Naive thymus-derived CD4-positive, alpha-beta T cell (primary cell): ENCODE data around the gene ADAMTS13. TPM values are rescaled to one million over a fixed set of nuclear protein-coding genes. Genes with fewer than 3 reads are reported as not detected.
A peak's percentile ranks its signal among the peaks of the same experiment; 100 is the strongest.

Source experiments
- ATAC-seq: fragments of 150-1000 bp; cut with Tn5 transposase; 2 replicates; pipeline ENCODE4 v1.10.0; 2021; ENCODE audit warnings: mild to moderate bottlenecking, moderate library complexity
- CTCF ChIA-PET: fragments of 350-600 bp; sonication (Branson Sonifier 250); formaldehyde crosslinking; loops from one replicate; lab custom pipeline; 2021; ENCODE audit warnings: antibody characterized with exemption; lab: Charles Lee
- POLR2A ChIA-PET: fragments of 350-600 bp; sonication (Branson Sonifier 250); formaldehyde crosslinking; loops from one replicate; lab custom pipeline; 2021; ENCODE audit warnings: antibody characterized with exemption, inconsistent platforms; lab: Charles Lee
- DNase-seq, 9 donors: peaks; one replicate each; pipeline versions ENCODE4 v3.0.0 to v3.0.0-alpha.2; 2020 to 2022; ENCODE audit warnings: mixed read lengths in 1 of 9
- H3K27ac ChIP-seq: one replicate; pipeline ENCODE4 v1.7.0; 2013; ENCODE audit warnings: mild to moderate bottlenecking, low read depth, low read length, moderate library complexity
- H3K27me3 ChIP-seq, 2 donors: one replicate each; pipeline ENCODE4 v1.7.0; 2013; ENCODE audit warnings: low read length in 2 of 2, mild to moderate bottlenecking in 2 of 2, moderate library complexity in 2 of 2; ENCODE audit not compliant: control insufficient read depth in 2 of 2, insufficient read depth in 2 of 2
- H3K36me3 ChIP-seq, 3 experiments: 1 replicate in 2 of 3; 2 replicates in 1 of 3; pipeline ENCODE4 v1.7.0; 2013; ENCODE audit warnings: low read length in 3 of 3, mild to moderate bottlenecking in 3 of 3, moderate library complexity in 1 of 3; ENCODE audit not compliant: insufficient read depth in 3 of 3, control insufficient read depth in 2 of 3
- H3K4me1 ChIP-seq, 2 donors: one replicate each; pipeline ENCODE4 v1.7.0; 2013; ENCODE audit warnings: low read length in 2 of 2, mild to moderate bottlenecking in 2 of 2, moderate library complexity in 1 of 2; ENCODE audit not compliant: control insufficient read depth in 2 of 2, insufficient read depth in 2 of 2
- H3K4me3 ChIP-seq: 2 replicates; pipeline ENCODE4 v1.7.0; 2013; ENCODE audit warnings: mild to moderate bottlenecking, low read length
- H3K9me3 ChIP-seq, 3 experiments: 1 replicate in 2 of 3; 2 replicates in 1 of 3; pipeline ENCODE4 v1.7.0; 2013; ENCODE audit warnings: low read length in 3 of 3; ENCODE audit not compliant: control insufficient read depth in 2 of 3
- H3K27ac Mint-ChIP-seq, 9 donors: one replicate each; pipeline ENCODE4 v1.8.0; 2020 to 2022; ENCODE audit warnings: mixed read lengths in 9 of 9, mild to moderate bottlenecking in 8 of 9, moderate library complexity in 5 of 9, inconsistent platforms in 2 of 9
- H3K27me3 Mint-ChIP-seq, 5 donors: one replicate each; pipeline ENCODE4 v1.8.0; 2021 to 2022; ENCODE audit warnings: mixed read lengths in 5 of 5, mild to moderate bottlenecking in 1 of 5
- H3K36me3 Mint-ChIP-seq, 5 donors: one replicate each; pipeline ENCODE4 v1.8.0; 2020 to 2022; ENCODE audit warnings: mixed read lengths in 5 of 5, mild to moderate bottlenecking in 3 of 5, inconsistent platforms in 1 of 5
- H3K4me1 Mint-ChIP-seq, 7 donors: one replicate each; pipeline ENCODE4 v1.8.0; 2020 to 2022; ENCODE audit warnings: mixed read lengths in 7 of 7, mild to moderate bottlenecking in 3 of 7, inconsistent platforms in 1 of 7
- H3K4me3 Mint-ChIP-seq, 10 donors: one replicate each; pipeline ENCODE4 v1.8.0; 2020 to 2022; ENCODE audit warnings: mild to moderate bottlenecking in 10 of 10, mixed read lengths in 10 of 10, moderate library complexity in 6 of 10, inconsistent platforms in 2 of 10
- H3K9me3 Mint-ChIP-seq, 11 donors: one replicate each; pipeline ENCODE4 v1.8.0; 2020 to 2022; ENCODE audit warnings: mixed read lengths in 11 of 11, mild to moderate bottlenecking in 4 of 11, inconsistent platforms in 1 of 11, moderate library complexity in 1 of 11
- intact Hi-C, 2 donors: fragments of 100-400 bp; cut with micrococcal nuclease; formaldehyde crosslinking; loops; one replicate each; pipeline ENCODE4 v1.15.1; 2023
- polyA plus RNA-seq, 2 donors: library from polyadenylated mRNA; unstranded; fragments of 300-500 nt; fragmentation: Illumina TruSeq; gene quantifications; one replicate each; pipeline ENCODE4 v1.2.3, GENCODE V29; 2021
- total RNA-seq, 6 experiments: library from RNA in 5 of 6; stranded (reverse) in 5 of 6; gene quantifications; 1 replicate in 5 of 6; 2 replicates in 1 of 6; pipeline ENCODE4 v1.2.3 and lab custom pipeline; 2021 to 2026

ADAMTS13 gene
- total and polyA plus RNA-seq, 7 experiments from 2014 or later: 0.07 to 3.1 (median 2.4) TPM

DNA sequence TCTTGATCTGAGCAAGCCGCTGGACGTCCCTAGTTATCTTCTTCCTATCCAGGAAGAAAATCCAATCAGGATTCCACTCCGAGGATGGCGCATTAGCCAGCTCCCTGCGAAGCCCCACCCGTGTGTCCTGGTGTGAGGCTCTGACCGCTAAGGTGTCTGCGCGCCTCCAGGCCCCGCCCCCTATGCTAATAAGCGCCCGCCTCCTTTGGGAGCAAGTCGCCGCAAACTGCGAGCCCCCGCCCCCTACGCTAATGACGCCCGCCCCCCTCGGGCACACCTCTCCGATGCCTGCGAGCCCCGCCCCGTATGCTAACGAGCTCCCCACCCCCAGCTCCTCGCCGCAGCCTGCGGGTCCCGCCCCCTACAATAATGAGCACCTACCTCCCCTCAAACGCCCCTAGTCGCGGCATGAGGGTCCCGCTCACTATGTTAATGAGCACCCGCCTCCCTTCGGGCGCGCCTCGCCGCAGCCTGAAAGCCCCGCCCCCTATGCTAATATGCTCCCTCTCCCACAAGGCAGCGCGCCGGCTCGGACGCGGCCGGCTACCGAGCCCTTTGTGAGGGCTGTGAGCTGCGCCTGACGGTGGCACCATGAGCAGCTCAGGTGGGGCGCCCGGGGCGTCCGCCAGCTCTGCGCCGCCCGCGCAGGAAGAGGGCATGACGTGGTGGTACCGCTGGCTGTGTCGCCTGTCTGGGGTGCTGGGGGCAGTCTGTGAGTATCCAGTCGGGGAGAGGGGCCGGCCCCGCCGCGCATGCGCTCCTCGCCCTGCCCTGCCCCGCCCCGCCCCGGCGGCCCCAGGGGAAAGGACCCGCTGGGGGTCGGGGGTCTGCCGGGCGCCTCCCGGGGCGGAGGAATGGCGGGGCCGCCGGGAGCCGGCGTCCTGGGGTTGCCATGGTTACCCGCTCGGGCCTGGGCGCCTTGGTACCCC is 37.6 kb downstream of the ADAMTS13 start, which contains the start of gene CACFD1:
TSS of gene CACFD1 (plus strand) at position 503 of the 929 bp plus-strand sequence. CDS start at position 592, 89 bp downstream.
- H3K9me3 ChIP-seq: no peaks in the 10 kb centered on the region
- intact Hi-C loops: loop anchor here (1.0 to 10.0 kb wide), 8 partner anchors 20 to 692 kb away; partner anchors contain the start of genes REXO4 (in 2 of the 2), SLC2A6 (in 2 of the 2), STKLD1 (in 2 of the 2) and SURF4 (in 2 of the 2)
- ChIA-PET POLR2A (interaction anchor here (0.6 to 1.6 kb wide), 7 partner anchors 17 to 429 kb away, joined by 3 to 7 read pairs (median 3); partner anchors contain the start of genes GTF3C5, MED22, RPL7A and STKLD1), CTCF (interaction anchor here (0.7 to 1.3 kb wide), 3 partner anchors 19 to 676 kb away, joined by 3 to 4 read pairs (median 3); partner anchors contain the start of genes SLC2A6 and WDR5)
- H3K4me1 ChIP-seq: peaks cover 6% of the 10 kb centered on the region in 2 donors
- peak; percentile 81 to 91 (median 85) for DNase-seq
- peaks cover 0 to 10% (median 0%) of the 10 kb centered on the region in 5 donors for H3K27me3 Mint-ChIP-seq
- H3K4me3 ChIP-seq: peak within 1 kb of the TSS; percentile 88
- no peaks in the 10 kb centered on the region for H3K36me3 Mint-ChIP-seq
- H3K9me3 Mint-ChIP-seq: no peaks in the 10 kb centered on the region
- peaks cover 0 to 7% (median 4%) of the 10 kb centered on the region in 7 donors for H3K4me1 Mint-ChIP-seq
- H3K27ac ChIP-seq: peak within 1 kb of the TSS; percentile 79
- H3K27ac Mint-ChIP-seq: peak within 1 kb of the TSS; percentile 54 to 94 (median 92)
- peak; percentile 87 for ATAC-seq
- H3K27me3 ChIP-seq: no peaks in the 10 kb centered on the region
- H3K4me3 Mint-ChIP-seq: peak within 1 kb of the TSS; percentile 88 to 94 (median 90)
- H3K36me3 ChIP-seq: no peaks in the 10 kb centered on the region

DNA sequence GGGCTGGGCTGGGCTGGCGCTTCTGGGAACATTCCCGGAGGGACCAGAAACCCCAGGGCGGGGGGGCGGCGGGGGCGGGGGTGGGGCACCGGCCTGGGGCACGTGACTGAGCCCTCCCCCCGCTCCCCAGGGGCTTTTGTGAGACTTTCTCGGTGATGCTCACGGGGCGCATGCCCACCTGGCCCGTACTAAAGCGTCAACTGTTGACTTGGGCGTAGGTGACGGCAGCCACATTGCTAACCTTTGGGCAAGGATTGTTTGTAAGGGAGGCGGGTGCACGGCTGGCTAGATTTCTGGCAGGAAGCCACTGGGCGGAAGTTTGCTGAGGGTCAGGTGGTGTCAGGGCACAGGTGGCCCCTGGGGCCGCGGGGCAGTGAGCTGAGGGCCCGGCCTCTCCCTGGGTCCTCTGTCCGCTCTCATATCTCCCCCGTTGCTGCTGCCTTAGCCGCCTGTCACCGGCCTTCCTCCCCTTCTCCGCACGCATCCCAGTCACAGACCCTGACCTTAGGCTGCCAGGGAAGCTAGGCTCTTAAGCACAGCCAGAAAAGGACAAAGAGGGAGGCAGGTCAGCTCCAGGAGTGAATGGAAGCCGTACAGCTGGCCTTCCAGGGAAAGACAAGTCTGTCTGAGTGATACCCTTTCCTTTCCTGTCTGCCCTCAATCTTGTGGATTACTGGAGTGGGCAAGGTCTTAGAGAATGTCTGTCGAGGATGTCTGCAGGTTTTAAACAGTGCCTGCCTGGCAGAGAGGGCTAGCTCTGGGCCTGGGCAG is 38.4 kb downstream of the ADAMTS13 start:
- ChIA-PET CTCF (interaction anchor here (1.3 kb wide), 1 partner anchor 18 kb away, joined by 4 read pairs; the partner anchor contains the start of gene SLC2A6), POLR2A (interaction anchor here (1.2 to 1.5 kb wide), 3 partner anchors 16 to 430 kb away, joined by 3 to 4 read pairs (median 3); partner anchors contain the start of gene GTF3C5)
- ATAC-seq (peak; percentile 30), DNase-seq (peak in 3 of 9 donors; percentile 40 to 75 (median 44))
- peak overlapping the region in 8 of 9 donors; percentile 54 to 94 (median 89) for H3K27ac Mint-ChIP-seq
- Histone ChIP-seq H3K4me3 (no peak overlapping the region), H3K36me3 (no peaks in the 10 kb centered on the region), H3K27ac (peak overlapping the region; percentile 79), H3K27me3 (no peaks in the 10 kb centered on the region), H3K4me1 (peaks cover 6% of the 10 kb centered on the region in 2 donors), H3K9me3 (no peaks in the 10 kb centered on the region)
- no peaks in the 10 kb centered on the region for H3K36me3 Mint-ChIP-seq
- peak overlapping the region; percentile 62 to 92 (median 80) for H3K4me3 Mint-ChIP-seq
- peaks cover 0 to 7% (median 4%) of the 10 kb centered on the region in 7 donors for H3K4me1 Mint-ChIP-seq
- H3K27me3 Mint-ChIP-seq: peaks cover 0 to 10% (median 0%) of the 10 kb centered on the region in 5 donors
- H3K9me3 Mint-ChIP-seq: no peaks in the 10 kb centered on the region
- intact Hi-C loops: no loop called here

DNA sequence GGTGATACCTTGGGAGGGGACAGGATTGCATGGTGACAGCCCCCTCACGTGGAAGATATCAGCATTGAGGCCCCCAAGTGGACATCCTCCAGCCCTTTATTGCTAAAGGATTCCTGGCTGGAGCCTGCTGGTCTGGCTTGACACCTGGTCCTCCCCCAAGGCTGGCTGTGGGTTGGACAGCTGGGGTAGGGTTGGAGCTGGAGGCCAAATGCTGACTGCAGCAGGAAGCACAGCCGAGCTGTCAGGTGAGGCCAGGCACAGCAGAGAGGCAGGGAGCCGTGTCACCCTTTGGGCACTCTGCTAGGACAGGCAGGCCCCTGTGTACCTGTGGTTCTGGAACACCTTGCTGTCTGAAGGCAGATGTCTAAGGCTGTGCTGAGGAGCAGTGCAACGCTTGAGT is 39.8 kb downstream of the ADAMTS13 start:
- Mint-ChIP-seq H3K27me3 (peaks cover 0 to 10% (median 0%) of the 10 kb centered on the region in 5 donors), H3K4me3 (peak overlapping the region in 1 of 10 donors; percentile 88), H3K9me3 (no peaks in the 10 kb centered on the region), H3K27ac (peak overlapping the region in 3 of 9 donors; percentile 69 to 88 (median 71)), H3K36me3 (no peaks in the 10 kb centered on the region), H3K4me1 (peaks cover 3 to 7% (median 4%) of the 10 kb centered on the region in 7 donors)
- intact Hi-C loops: no loop called here
- peaks cover 6% of the 10 kb centered on the region in 2 donors for H3K4me1 ChIP-seq
- no peaks in the 10 kb centered on the region for H3K36me3 ChIP-seq
- no peak overlapping the region for H3K27ac ChIP-seq
- H3K9me3 ChIP-seq: no peaks in the 10 kb centered on the region
- ChIA-PET CTCF (no interaction called here), POLR2A (no interaction called here)
- DNase-seq: no peak
- no peaks in the 10 kb centered on the region for H3K27me3 ChIP-seq
- ATAC-seq: no peak
- H3K4me3 ChIP-seq: no peak overlapping the region

DNA sequence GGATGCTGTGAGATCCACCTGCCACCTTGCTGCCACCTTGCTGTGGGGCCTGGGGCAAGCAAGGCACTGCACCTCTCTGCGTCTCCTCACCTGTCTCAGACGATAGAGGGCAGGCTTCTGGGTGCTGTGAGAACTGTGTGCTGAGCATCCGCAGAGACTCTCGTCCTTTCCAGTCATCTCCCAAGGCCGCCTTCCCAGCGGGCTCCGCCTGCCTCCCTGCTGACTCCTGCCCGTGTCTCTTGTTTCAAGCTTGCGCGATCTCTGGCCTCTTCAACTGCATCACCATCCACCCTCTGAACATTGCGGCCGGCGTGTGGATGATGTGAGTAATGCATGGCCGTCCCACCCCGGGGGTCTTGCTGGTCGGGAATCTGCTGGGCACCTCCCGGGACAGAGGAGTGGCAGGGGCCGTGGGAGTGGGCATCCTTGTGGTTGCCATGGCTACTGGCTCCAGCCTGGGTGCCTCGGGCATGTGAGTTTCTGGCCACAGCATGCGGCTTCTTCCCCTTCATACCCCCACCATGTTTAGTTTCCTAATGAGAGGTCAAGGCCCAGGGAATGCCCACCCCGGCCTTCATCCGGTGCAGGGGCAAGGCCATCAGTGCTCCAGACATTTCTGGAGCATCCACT is 41.2 kb downstream of the ADAMTS13 start:
- Mint-ChIP-seq H3K27me3 (peaks cover 0 to 10% (median 0%) of the 10 kb centered on the region in 5 donors), H3K4me1 (peaks cover 3 to 7% (median 4%) of the 10 kb centered on the region in 7 donors), H3K36me3 (no peaks in the 10 kb centered on the region), H3K4me3 (no peak overlapping the region), H3K27ac (peak overlapping the region in 1 of 9 donors; percentile 47), H3K9me3 (no peaks in the 10 kb centered on the region)
- intact Hi-C loops: no loop called here
- no peak overlapping the region for H3K27ac ChIP-seq
- H3K9me3 ChIP-seq: no peaks in the 10 kb centered on the region
- H3K4me3 ChIP-seq: no peak overlapping the region
- ATAC-seq (no peak), DNase-seq (no peak)
- H3K27me3 ChIP-seq: no peaks in the 10 kb centered on the region
- H3K36me3 ChIP-seq: no peaks in the 10 kb centered on the region
- ChIA-PET CTCF (no interaction called here), POLR2A (no interaction called here)
- peaks cover 6% of the 10 kb centered on the region in 2 donors for H3K4me1 ChIP-seq

DNA sequence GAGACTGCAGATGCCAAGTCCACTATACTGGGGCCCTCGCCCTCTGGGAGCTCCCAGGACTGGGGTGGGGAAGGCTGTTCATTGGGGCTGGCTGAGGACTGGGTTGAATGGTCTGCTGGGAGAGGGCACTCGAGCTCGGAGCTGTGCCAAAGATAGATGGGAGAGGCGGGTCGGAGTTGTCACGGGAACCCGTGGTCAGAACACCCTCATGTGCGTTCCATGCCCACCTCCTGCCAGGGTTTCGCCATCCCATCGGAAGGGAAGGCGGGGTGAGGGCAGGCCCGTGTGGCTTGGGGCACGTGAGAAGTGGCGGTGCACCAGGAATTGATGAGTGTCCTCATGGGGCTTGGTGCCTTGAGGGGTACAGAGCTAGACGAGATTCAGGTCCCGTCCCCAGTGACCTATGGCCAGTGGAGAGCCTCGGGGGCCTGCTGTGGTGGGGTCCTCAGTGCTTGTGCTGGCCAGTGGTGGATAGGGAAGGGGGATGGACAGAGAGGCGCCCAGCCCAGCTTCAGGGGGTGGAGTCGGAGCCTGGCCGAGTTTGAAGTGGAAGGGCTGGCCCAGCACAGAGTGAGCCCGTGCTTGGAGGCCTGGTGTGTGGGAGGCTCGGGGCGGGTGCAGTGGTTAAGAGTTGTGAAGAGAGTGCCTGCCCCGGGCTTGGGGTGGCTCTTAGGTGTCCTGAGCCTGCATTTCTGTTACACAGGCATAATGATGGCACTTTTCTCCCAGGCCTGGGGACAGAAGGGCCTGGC is 41.9 kb downstream of the ADAMTS13 start:
- Histone ChIP-seq H3K36me3 (no peaks in the 10 kb centered on the region), H3K9me3 (no peaks in the 10 kb centered on the region), H3K27me3 (no peaks in the 10 kb centered on the region), H3K4me3 (no peak overlapping the region), H3K27ac (no peak overlapping the region), H3K4me1 (peaks cover 3 to 4% of the 10 kb centered on the region in 2 donors)
- ChIA-PET CTCF (no interaction called here), POLR2A (no interaction called here)
- Mint-ChIP-seq H3K4me3 (no peak overlapping the region), H3K4me1 (peaks cover 3 to 7% (median 4%) of the 10 kb centered on the region in 7 donors), H3K27ac (no peak overlapping the region), H3K27me3 (peaks cover 0 to 10% (median 0%) of the 10 kb centered on the region in 5 donors), H3K36me3 (no peaks in the 10 kb centered on the region), H3K9me3 (no peaks in the 10 kb centered on the region)
- no peak for DNase-seq
- intact Hi-C loops: no loop called here
- no peak for ATAC-seq
